Glutamatergic neuron (in vitro differentiated cells): ENCODE measurements around the gene MAP9. TPM values are rescaled to one million over a fixed set of nuclear protein-coding genes. Genes with fewer than 3 reads are reported as not detected.

Source experiments
- DNase-seq: peaks from one replicate; pipeline ENCODE4 v3.0.0; 2022
- H3K27ac Mint-ChIP-seq: one replicate; pipeline ENCODE4 v1.8.0; 2020; ENCODE audit warnings: mild to moderate bottlenecking, mixed read lengths, inconsistent platforms; ENCODE audit not compliant: unreplicated experiment
- H3K27me3 Mint-ChIP-seq: one replicate; pipeline ENCODE4 v1.8.0; 2020; ENCODE audit warnings: mild to moderate bottlenecking, moderate library complexity, mixed read lengths, inconsistent platforms; ENCODE audit not compliant: unreplicated experiment
- H3K36me3 Mint-ChIP-seq: one replicate; pipeline ENCODE4 v1.8.0; 2020; ENCODE audit warnings: mild to moderate bottlenecking, mixed read lengths, inconsistent platforms; ENCODE audit not compliant: unreplicated experiment
- H3K4me1 Mint-ChIP-seq: one replicate; pipeline ENCODE4 v1.8.0; 2020; ENCODE audit warnings: mild to moderate bottlenecking, low read depth, mixed read lengths, inconsistent platforms; ENCODE audit not compliant: unreplicated experiment
- H3K4me3 Mint-ChIP-seq: one replicate; pipeline ENCODE4 v1.8.0; 2020; ENCODE audit warnings: mild to moderate bottlenecking, mixed read lengths, inconsistent platforms; ENCODE audit not compliant: unreplicated experiment
- H3K9me3 Mint-ChIP-seq: one replicate; pipeline ENCODE4 v1.8.0; 2020; ENCODE audit warnings: mild to moderate bottlenecking, moderate library complexity, mixed read lengths, inconsistent platforms; ENCODE audit not compliant: unreplicated experiment
- total RNA-seq: library from RNA; stranded (reverse); fragmentation: NEBNext Ultra II Directional; extraction: Animal tissue kit (Norgen Biotek cat#: 25700); gene quantifications from one replicate; pipeline ENCODE4 v1.2.1, GENCODE V29; 2021; ENCODE audit not compliant: unreplicated experiment
- TF ChIP-seq, protein P1 (sequence below): fragments of 200-600 bp; sonication (generic); IDR thresholded peaks from one replicate; pipeline ENCODE4 v1.5.0; 2021; ENCODE audit not compliant: partially characterized antibody, unreplicated experiment

Gene MAP9
- total RNA-seq, 1 donor from 2014 or later: 8.1 TPM

DNA sequence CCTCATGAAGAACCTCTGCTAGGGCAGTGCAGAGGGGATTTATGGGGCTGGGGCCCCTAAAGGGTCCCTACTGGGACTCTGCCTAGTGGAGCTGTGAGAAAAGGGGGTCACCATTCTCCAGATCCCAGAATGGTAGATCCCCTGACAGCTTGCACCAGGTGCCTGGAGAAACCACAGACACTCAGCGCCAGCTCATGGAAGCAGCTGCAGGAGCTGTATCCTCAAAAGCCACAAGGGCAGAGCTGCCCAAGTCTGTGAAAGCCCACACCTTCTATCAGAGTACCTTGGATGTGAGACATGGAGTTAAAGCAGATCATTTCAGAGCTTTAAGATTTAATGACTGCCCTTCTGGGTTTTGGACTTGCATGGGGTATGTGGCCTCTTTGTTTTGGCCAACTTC lies 38.6 kb downstream of the MAP9 start:
- peaks cover 4% of the 10 kb centered on the region for H3K9me3 Mint-ChIP-seq
- peaks cover 4% of the 10 kb centered on the region for H3K36me3 Mint-ChIP-seq
- no peaks in the 10 kb centered on the region for H3K4me1 Mint-ChIP-seq
- TF ChIP-seq, protein P1, sequence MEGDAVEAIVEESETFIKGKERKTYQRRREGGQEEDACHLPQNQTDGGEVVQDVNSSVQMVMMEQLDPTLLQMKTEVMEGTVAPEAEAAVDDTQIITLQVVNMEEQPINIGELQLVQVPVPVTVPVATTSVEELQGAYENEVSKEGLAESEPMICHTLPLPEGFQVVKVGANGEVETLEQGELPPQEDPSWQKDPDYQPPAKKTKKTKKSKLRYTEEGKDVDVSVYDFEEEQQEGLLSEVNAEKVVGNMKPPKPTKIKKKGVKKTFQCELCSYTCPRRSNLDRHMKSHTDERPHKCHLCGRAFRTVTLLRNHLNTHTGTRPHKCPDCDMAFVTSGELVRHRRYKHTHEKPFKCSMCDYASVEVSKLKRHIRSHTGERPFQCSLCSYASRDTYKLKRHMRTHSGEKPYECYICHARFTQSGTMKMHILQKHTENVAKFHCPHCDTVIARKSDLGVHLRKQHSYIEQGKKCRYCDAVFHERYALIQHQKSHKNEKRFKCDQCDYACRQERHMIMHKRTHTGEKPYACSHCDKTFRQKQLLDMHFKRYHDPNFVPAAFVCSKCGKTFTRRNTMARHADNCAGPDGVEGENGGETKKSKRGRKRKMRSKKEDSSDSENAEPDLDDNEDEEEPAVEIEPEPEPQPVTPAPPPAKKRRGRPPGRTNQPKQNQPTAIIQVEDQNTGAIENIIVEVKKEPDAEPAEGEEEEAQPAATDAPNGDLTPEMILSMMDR: no peak
- H3K4me3 Mint-ChIP-seq: no peak overlapping the region
- H3K27ac Mint-ChIP-seq: no peak overlapping the region
- DNase-seq: no peak
- no peaks in the 10 kb centered on the region for H3K27me3 Mint-ChIP-seq

DNA sequence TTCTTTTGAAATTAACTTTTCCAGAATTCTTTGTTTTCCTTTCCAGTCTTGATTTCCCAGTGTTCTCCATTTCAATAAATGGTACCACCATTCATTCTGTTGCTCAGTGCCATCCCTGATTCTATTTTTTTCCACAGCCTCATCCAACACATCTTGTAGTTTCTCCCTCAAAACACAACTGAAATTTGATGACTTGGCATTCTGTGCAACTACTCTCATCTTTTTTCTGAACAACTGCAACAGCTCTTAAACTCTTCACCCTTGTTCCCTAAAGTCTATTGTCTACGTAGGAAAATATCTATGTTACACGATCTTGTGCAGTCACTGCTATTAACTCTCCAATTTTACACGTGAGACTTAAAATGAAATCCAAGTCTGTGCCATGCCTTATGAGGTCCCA lies 40.5 kb downstream of the MAP9 start:
- Mint-ChIP-seq H3K4me1 (no peaks in the 10 kb centered on the region), H3K27me3 (no peaks in the 10 kb centered on the region), H3K36me3 (peaks cover 4% of the 10 kb centered on the region), H3K9me3 (peaks cover 4% of the 10 kb centered on the region), H3K27ac (no peak overlapping the region), H3K4me3 (no peak overlapping the region)
- TF ChIP-seq, protein P1: no peak
- no peak for DNase-seq

DNA sequence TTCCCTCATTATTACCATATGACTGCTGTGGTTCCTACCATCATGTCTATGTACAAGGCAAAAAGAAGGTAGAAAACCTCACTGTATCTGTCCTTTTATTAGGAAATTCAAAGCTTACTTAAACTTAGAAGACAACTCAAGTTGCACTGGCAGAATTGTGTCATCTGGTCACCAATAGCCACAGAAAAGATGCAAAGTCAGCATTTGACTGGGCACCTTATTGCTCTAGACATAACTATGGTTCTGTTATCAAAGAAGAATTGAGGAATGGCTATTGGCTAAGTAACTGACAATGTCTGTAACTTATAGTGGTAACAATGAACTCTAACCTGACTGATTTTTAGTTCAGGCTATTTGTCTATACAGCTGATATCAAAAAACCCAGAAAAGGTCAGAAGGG lies 45.3 kb downstream of the MAP9 start:
- Mint-ChIP-seq H3K4me3 (no peak overlapping the region), H3K9me3 (peaks cover 2% of the 10 kb centered on the region), H3K27me3 (no peaks in the 10 kb centered on the region), H3K36me3 (peaks cover 2% of the 10 kb centered on the region), H3K4me1 (no peaks in the 10 kb centered on the region), H3K27ac (no peak overlapping the region)
- TF ChIP-seq, protein P1: no peak
- no peak for DNase-seq

DNA sequence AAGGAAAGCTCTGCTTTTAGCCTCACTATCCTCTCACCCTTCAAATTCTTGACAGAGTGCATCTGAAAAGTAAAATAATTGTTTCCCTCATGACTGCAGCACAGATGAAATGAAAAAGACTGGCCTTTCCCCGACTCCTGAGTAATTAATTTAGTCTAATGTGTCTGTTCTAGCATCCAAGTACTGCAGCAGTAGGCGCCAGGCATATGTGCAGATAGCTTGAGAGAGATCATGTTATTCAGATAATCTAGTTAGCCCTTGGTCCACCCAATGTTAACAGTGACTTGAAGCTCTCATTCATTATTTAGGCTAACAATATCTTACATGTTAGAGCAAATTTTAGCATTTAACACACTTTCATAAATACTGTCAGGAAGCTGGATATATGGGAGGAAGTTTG lies 54.0 kb downstream of the MAP9 start:
- no peaks in the 10 kb centered on the region for H3K36me3 Mint-ChIP-seq
- H3K4me3 Mint-ChIP-seq: no peak overlapping the region
- H3K9me3 Mint-ChIP-seq: no peaks in the 10 kb centered on the region
- no peak for DNase-seq
- no peaks in the 10 kb centered on the region for H3K4me1 Mint-ChIP-seq
- H3K27ac Mint-ChIP-seq: no peak overlapping the region
- TF ChIP-seq, protein P1: no peak
- no peaks in the 10 kb centered on the region for H3K27me3 Mint-ChIP-seq

DNA sequence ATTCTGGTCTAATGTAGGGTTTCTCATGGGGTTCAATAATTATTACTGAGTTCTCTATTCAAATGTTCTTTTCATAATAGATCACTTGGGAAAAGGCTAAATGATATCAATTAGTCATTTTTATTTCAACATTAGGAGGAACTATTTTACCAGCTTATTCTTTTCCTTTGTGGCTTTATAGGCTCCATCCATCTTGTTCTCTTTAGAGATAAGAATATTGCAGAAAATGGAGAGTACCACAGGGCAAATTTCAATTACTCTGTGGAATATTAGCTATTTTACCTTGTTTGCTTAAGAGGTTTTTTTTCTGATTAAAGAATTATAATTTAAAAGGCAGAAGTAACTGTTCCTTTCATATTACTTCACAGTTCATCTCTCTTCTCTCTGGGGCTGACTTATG lies 55.8 kb downstream of the MAP9 start:
- no peaks in the 10 kb centered on the region for H3K36me3 Mint-ChIP-seq
- H3K4me3 Mint-ChIP-seq: no peak overlapping the region
- no peaks in the 10 kb centered on the region for H3K9me3 Mint-ChIP-seq
- no peaks in the 10 kb centered on the region for H3K27me3 Mint-ChIP-seq
- no peak for DNase-seq
- no peaks in the 10 kb centered on the region for H3K4me1 Mint-ChIP-seq
- no peak overlapping the region for H3K27ac Mint-ChIP-seq
- TF ChIP-seq, protein P1: no peak
